Rectal smooth muscle tissue (tissue), 1 donor: ENCODE measurements around the gene CACNA2D3.

Experiments used
- H3K27ac ChIP-seq: one replicate; pipeline ENCODE4 v1.7.0; 2013; ENCODE audit warnings: low read depth, low read length, inconsistent platforms
- H3K27me3 ChIP-seq: one replicate; pipeline ENCODE4 v1.7.0; 2013; ENCODE audit warnings: low read length; ENCODE audit not compliant: control insufficient read depth, insufficient read depth
- H3K36me3 ChIP-seq: one replicate; pipeline ENCODE4 v1.7.0; 2013; ENCODE audit warnings: low read length; ENCODE audit not compliant: control insufficient read depth, insufficient read depth
- H3K4me1 ChIP-seq: one replicate; pipeline ENCODE4 v1.7.0; 2013; ENCODE audit warnings: low read length; ENCODE audit not compliant: control insufficient read depth, insufficient read depth
- H3K4me3 ChIP-seq: one replicate; pipeline ENCODE4 v1.7.0; 2013; ENCODE audit warnings: low read length
- H3K9ac ChIP-seq: one replicate; pipeline ENCODE4 v1.7.0; 2013; ENCODE audit warnings: low read length

Gene CACNA2D3

GRCh38 chr3:54713031-54713430 is 590.7 kb downstream of the CACNA2D3 start:
- H3K36me3 ChIP-seq = no peaks in the 10 kb centered on the region
- no peak overlapping the region for H3K27ac ChIP-seq
- no peak overlapping the region for H3K9ac ChIP-seq
- H3K27me3 ChIP-seq = no peaks in the 10 kb centered on the region
- no peak overlapping the region for H3K4me3 ChIP-seq
- H3K4me1 ChIP-seq = no peaks in the 10 kb centered on the region

- H3K36me3 ChIP-seq = no peaks in the 10 kb centered on the region
- H3K4me1 ChIP-seq = no peaks in the 10 kb centered on the region
- H3K9ac ChIP-seq = no peak overlapping the region
- no peak overlapping the region for H3K4me3 ChIP-seq
- H3K27me3 ChIP-seq = no peaks in the 10 kb centered on the region
- H3K27ac ChIP-seq = no peak overlapping the region
These were observed 591.1 kb downstream of the CACNA2D3 start for GRCh38 chr3:54713455-54713854.

- no peaks in the 10 kb centered on the region for H3K27me3 ChIP-seq
- H3K27ac ChIP-seq = no peak overlapping the region
- no peaks in the 10 kb centered on the region for H3K4me1 ChIP-seq
- H3K36me3 ChIP-seq = no peaks in the 10 kb centered on the region
- no peak overlapping the region for H3K4me3 ChIP-seq
- H3K9ac ChIP-seq = no peak overlapping the region
These were observed 591.7 kb downstream of the CACNA2D3 start for GRCh38 chr3:54714035-54714434.

- Histone ChIP-seq H3K27me3 (no peaks in the 10 kb centered on the region), H3K4me1 (no peaks in the 10 kb centered on the region), H3K9ac (no peak overlapping the region), H3K27ac (no peak overlapping the region), H3K4me3 (no peak overlapping the region), H3K36me3 (no peaks in the 10 kb centered on the region)
These were observed 595.2 kb downstream of the CACNA2D3 start for GRCh38 chr3:54717506-54717905.

- Histone ChIP-seq H3K27me3 (no peaks in the 10 kb centered on the region), H3K36me3 (no peaks in the 10 kb centered on the region), H3K9ac (no peak overlapping the region), H3K4me3 (no peak overlapping the region), H3K4me1 (no peaks in the 10 kb centered on the region), H3K27ac (no peak overlapping the region)
These were observed 597.6 kb downstream of the CACNA2D3 start for GRCh38 chr3:54719914-54720313.

- Histone ChIP-seq H3K4me3 (no peak overlapping the region), H3K27me3 (no peaks in the 10 kb centered on the region), H3K4me1 (no peaks in the 10 kb centered on the region), H3K36me3 (no peaks in the 10 kb centered on the region), H3K27ac (no peak overlapping the region), H3K9ac (no peak overlapping the region)
These were observed 598.3 kb downstream of the CACNA2D3 start for GRCh38 chr3:54720604-54721003.

GRCh38 chr3:54731732-54732445 is 609.5 kb downstream of the CACNA2D3 start:
- Histone ChIP-seq H3K4me1 (no peaks in the 10 kb centered on the region), H3K9ac (no peak overlapping the region), H3K4me3 (no peak overlapping the region), H3K27me3 (no peaks in the 10 kb centered on the region), H3K27ac (no peak overlapping the region), H3K36me3 (no peaks in the 10 kb centered on the region)

GRCh38 chr3:54733106-54734006 is 611.0 kb downstream of the CACNA2D3 start:
- Histone ChIP-seq H3K4me3 (no peak overlapping the region), H3K9ac (no peak overlapping the region), H3K27me3 (no peaks in the 10 kb centered on the region), H3K4me1 (no peaks in the 10 kb centered on the region), H3K36me3 (no peaks in the 10 kb centered on the region), H3K27ac (no peak overlapping the region)

GRCh38 chr3:54736459-54736858 is 614.1 kb downstream of the CACNA2D3 start:
- no peaks in the 10 kb centered on the region for H3K36me3 ChIP-seq

GRCh38 chr3:54743755-54744154 is 621.4 kb downstream of the CACNA2D3 start:
- H3K4me3 ChIP-seq = no peak overlapping the region
- H3K36me3 ChIP-seq = no peaks in the 10 kb centered on the region
- H3K27me3 ChIP-seq = no peaks in the 10 kb centered on the region
- no peaks in the 10 kb centered on the region for H3K4me1 ChIP-seq
- H3K9ac ChIP-seq = no peak overlapping the region
- no peak overlapping the region for H3K27ac ChIP-seq

More at GRCh38 chr3:54736459-54736858, 614.1 kb downstream of the CACNA2D3 start:
- H3K27ac ChIP-seq = no peak overlapping the region
- no peaks in the 10 kb centered on the region for H3K27me3 ChIP-seq
- no peaks in the 10 kb centered on the region for H3K4me1 ChIP-seq
- no peak overlapping the region for H3K4me3 ChIP-seq
- H3K9ac ChIP-seq = no peak overlapping the region

- H3K27me3 ChIP-seq = no peaks in the 10 kb centered on the region
- no peaks in the 10 kb centered on the region for H3K4me1 ChIP-seq
- no peaks in the 10 kb centered on the region for H3K36me3 ChIP-seq
- no peak overlapping the region for H3K9ac ChIP-seq
- no peak overlapping the region for H3K27ac ChIP-seq
- H3K4me3 ChIP-seq = no peak overlapping the region
These were observed 621.9 kb downstream of the CACNA2D3 start for GRCh38 chr3:54744291-54744690.

GRCh38 chr3:54745843-54746242 is 623.5 kb downstream of the CACNA2D3 start:
- no peaks in the 10 kb centered on the region for H3K4me1 ChIP-seq
- no peaks in the 10 kb centered on the region for H3K36me3 ChIP-seq
- H3K4me3 ChIP-seq = no peak overlapping the region
- no peak overlapping the region for H3K9ac ChIP-seq
- no peaks in the 10 kb centered on the region for H3K27me3 ChIP-seq
- H3K27ac ChIP-seq = no peak overlapping the region
